ENCODE data around the gene OR52A1. TPM values are rescaled to one million over a fixed set of nuclear protein-coding genes. Genes with fewer than 3 reads are reported as not detected.

The OR52A1 gene
- total and polyA plus RNA-seq, 2 donors (not counting 3 experiments of a cell fraction or from before 2014, with no cell fraction given): not detected

- H3K4me3 ChIP-seq (replicated peaks in 1 of 3; ENCODE audit: insufficient read depth in 1 of 3, low read depth in 1 of 3, low read length in 3 of 3): no peak overlapping the region
- H4K20me1 ChIP-seq (replicated peaks; ENCODE audit: control insufficient read depth, extremely low read depth, insufficient read depth, low read length): no peaks in the 10 kb centered on the region
- H3K4me2 ChIP-seq (ENCODE audit: insufficient read depth, low read length): no peak overlapping the region
- H3K4me1 ChIP-seq (ENCODE audit: control insufficient read depth, extremely low read depth, insufficient read depth, low read length): no peaks in the 10 kb centered on the region
- no peak overlapping the region for H3K9ac ChIP-seq (replicated peaks; ENCODE audit: extremely low read depth, insufficient read depth, low read length)
- no peak overlapping the region for H3K27ac ChIP-seq (ENCODE audit: insufficient read depth, low read depth, low read length)
- no peak for TF ChIP-seq POLR2A (IDR thresholded peaks at IDR 0.05; ENCODE audit: low read depth, low read length)
- no peak for TF ChIP-seq FOS (IDR thresholded peaks at IDR 0.05; ENCODE audit: borderline replicate concordance, insufficient read depth, low read length)
- no peak for TF ChIP-seq MYC (IDR thresholded peaks at IDR 0.05; ENCODE audit: low read depth, low read length)
- no peak for TF ChIP-seq EZH2 (IDR thresholded peaks at IDR 0.05; ENCODE audit: borderline replicate concordance, low read depth, low read length, severe bottlenecking)
- TF ChIP-seq POLR2AphosphoS5 (IDR thresholded peaks at IDR 0.05; ENCODE audit: insufficient read depth, low read depth, low read length): no peak
- no peak for TF ChIP-seq MAX (IDR thresholded peaks at IDR 0.05; ENCODE audit: insufficient read depth, insufficient read length)
- no peak for TF ChIP-seq CTCF (IDR thresholded peaks at IDR 0.05; ENCODE audit: extremely low read depth in 1 of 2, insufficient read depth in 1 of 2, low read depth in 1 of 2, low read length in 2 of 2)
- TF ChIP-seq JUN (IDR thresholded peaks at IDR 0.05; ENCODE audit: borderline replicate concordance, insufficient read depth, insufficient read length, low read depth): no peak
- TF ChIP-seq GATA2 (IDR thresholded peaks at IDR 0.05; ENCODE audit: insufficient read depth, insufficient read length, low read depth, low read length): no peak
- H3K9me3 ChIP-seq (replicated peaks; ENCODE audit: control insufficient read depth, insufficient read depth, low read length): no peaks in the 10 kb centered on the region
- dilution Hi-C loops (cut with MboI; ENCODE audit: extremely low pct_ligation_motif_present, low sequenced_read_pairs): no loop called here
- no peaks in the 10 kb centered on the region for H3K9me1 ChIP-seq (replicated peaks; ENCODE audit: control insufficient read depth, extremely low read depth, insufficient read depth, low read length)
- H3K79me2 ChIP-seq (ENCODE audit: control insufficient read depth, insufficient read depth, low read length): no peaks in the 10 kb centered on the region
- no TSS peak for BruUV-seq (replicated peaks)
- intact Hi-C loops (cut with micrococcal nuclease): no loop called here
- DNase-seq (ENCODE audit: low read depth, low spot score) (no peak), FAIRE-seq (no peak)
- CTCF ChIA-PET: interaction anchor here (1.1 to 4.1 kb wide), 4 partner anchors 9 to 33 kb away, joined by 3 to 10 read pairs (median 5); no protein-coding TSS in a partner anchor
- no peaks in the 10 kb centered on the region for H3K27me3 ChIP-seq (ENCODE audit: control insufficient read depth in 2 of 2, insufficient read depth in 2 of 2, low read length in 2 of 2)
- POLR2A ChIA-PET: no interaction called here
- H3K36me3 ChIP-seq (ENCODE audit: control insufficient read depth in 2 of 2, extremely low read depth in 1 of 2, insufficient read depth in 2 of 2, low read length in 2 of 2): no peaks in the 10 kb centered on the region
- no peak overlapping the region for H2AFZ ChIP-seq (ENCODE audit: low read depth, low read length)
Observed at GRCh38 chr11:5153574-5154431, 754 bp downstream of the OR52A1 start.

All from endothelial cell of umbilical vein (primary cell).